Activated CD4-positive, alpha-beta memory T cell treated with anti-CD3 and anti-CD28 coated beads, Interleukin-2, amount 10 ng/mL, durations not matched to agents 7 days and 5 days (primary cell): Measurements from ENCODE around the gene MAZ. TPM values are rescaled to one million over a fixed set of nuclear protein-coding genes. Genes with fewer than 3 reads are reported as not detected.
"Not testable (repeated sequence)": the region's sequence is repeated elsewhere in the genome, so short reads cannot be mapped to it uniquely, and the experiment has no call there.

Experiments
- CTCF ChIA-PET: fragments of 350-600 bp; sonication (Branson Sonifier 250); formaldehyde crosslinking; loops from one replicate; lab custom pipeline; 2021; ENCODE audit warnings: antibody characterized with exemption, inconsistent platforms; lab: Charles Lee
- POLR2A ChIA-PET: fragments of 350-600 bp; sonication (Branson Sonifier 250); formaldehyde crosslinking; loops from one replicate; lab custom pipeline; 2021; ENCODE audit warnings: antibody characterized with exemption; lab: Charles Lee
- DNase-seq: peaks from one replicate; pipeline ENCODE4 v3.0.0-alpha.2; 2020
- H3K27ac Mint-ChIP-seq: one replicate; pipeline ENCODE4 v1.8.0; 2021; ENCODE audit warnings: mild to moderate bottlenecking, mixed read lengths
- H3K27me3 Mint-ChIP-seq: one replicate; pipeline ENCODE4 v1.8.0; 2021; ENCODE audit warnings: mixed read lengths
- H3K36me3 Mint-ChIP-seq: one replicate; pipeline ENCODE4 v1.8.0; 2021; ENCODE audit warnings: low read depth, mixed read lengths
- H3K4me1 Mint-ChIP-seq: one replicate; pipeline ENCODE4 v1.8.0; 2021; ENCODE audit warnings: mixed read lengths
- H3K4me3 Mint-ChIP-seq: one replicate; pipeline ENCODE4 v1.8.0; 2021; ENCODE audit warnings: mild to moderate bottlenecking, mixed read lengths
- H3K9me3 Mint-ChIP-seq: one replicate; pipeline ENCODE4 v1.8.0; 2021; ENCODE audit warnings: mixed read lengths
- total RNA-seq, 2 experiments: library from RNA; stranded (reverse); gene quantifications; one replicate each; pipeline ENCODE4 v1.2.3, GENCODE V29; 2021

The MAZ gene
- total RNA-seq, 2 experiments from 2014 or later = 365 to 376 TPM

DNA sequence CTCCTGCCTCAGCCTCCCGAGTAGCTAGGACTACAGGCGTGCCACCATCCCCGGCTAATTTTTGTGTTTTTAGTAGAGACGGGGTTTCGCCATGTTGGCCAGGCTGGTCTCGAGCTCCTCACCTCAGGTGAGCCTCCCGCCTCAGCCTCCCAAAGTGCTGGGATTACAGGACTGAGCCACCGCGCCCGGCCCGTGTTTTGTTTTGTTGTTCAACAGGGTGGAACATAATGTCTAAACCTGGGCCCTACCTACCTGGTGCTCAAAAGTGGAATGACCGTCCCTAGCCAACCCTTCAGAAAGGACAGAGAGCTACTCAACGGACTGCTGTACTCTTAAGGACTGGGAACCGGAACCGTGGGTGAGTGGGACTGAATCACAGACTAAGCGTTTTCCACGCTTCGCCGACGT lies 16.6 kb upstream of the MAZ start:
- CTCF ChIA-PET = interaction anchor here (0.8 to 4.8 kb wide), 28 partner anchors 9 to 265 kb away, joined by 3 to 68 read pairs (median 5); partner anchors contain the start of genes C16orf54, MAZ, MVP and PAGR1
- POLR2A ChIA-PET = interaction anchor here (0.8 to 13.0 kb wide), 32 partner anchors 14 to 395 kb away, joined by 3 to 260 read pairs (median 6); partner anchors contain the start of genes C16orf54, CORO1A, KCTD13 and MAZ
- Mint-ChIP-seq H3K4me3 (peak overlapping the region; percentile 100), H3K9me3 (no peaks in the 10 kb centered on the region), H3K27ac (peak overlapping the region; percentile 95), H3K4me1 (peaks cover 51% of the 10 kb centered on the region), H3K27me3 (no peaks in the 10 kb centered on the region), H3K36me3 (peaks cover 35% of the 10 kb centered on the region)
- DNase-seq = no peak

DNA sequence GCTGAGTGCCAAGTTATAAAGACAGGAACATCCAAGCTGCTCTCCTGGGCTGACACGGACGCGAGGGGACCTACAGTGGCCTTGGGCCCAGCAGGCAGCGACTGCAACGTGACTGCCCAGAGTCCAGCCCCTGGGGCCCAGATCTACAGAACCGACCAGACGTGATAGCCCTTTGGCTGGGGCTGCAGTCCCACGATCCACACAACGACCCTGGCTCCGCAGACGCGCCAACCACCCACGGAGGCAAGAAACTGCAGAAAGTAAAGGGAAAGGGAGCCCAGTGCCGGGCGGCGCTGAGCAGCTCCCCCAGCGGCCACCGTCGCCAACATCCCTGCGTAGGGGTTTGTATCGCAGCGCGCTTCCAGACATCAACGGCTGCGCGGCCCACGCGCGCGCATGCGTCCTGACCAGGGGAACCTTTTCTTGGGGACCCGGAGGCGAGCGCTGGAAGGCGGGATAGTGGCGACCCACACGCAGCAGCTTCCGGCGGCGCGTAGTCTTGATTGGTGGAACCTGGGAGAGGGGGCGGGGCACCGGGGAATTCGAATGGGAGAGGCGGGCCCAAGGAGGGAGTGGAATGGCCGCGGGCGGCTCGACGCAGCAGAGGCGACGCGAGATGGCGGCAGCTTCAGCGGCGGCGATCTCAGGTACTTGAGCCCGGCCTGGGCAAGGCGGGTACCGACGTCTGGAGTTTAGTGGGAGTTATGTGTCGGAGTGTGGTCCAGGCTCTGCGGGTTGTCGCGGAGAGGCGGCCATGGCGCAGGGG lies 16.0 kb upstream of the MAZ start, which contains the start of gene KIF22:
TSS of gene KIF22 (plus strand) at position 569 of the 766 bp plus-strand sequence. CDS start at position 578, 9 bp downstream.
- H3K27ac Mint-ChIP-seq = peak within 1 kb of the TSS; percentile 95
- H3K36me3 Mint-ChIP-seq = peaks cover 40% of the 10 kb centered on the region
- ChIA-PET POLR2A (interaction anchor here (0.8 to 13.0 kb wide), 33 partner anchors 14 to 395 kb away, joined by 3 to 260 read pairs (median 6); partner anchors contain the start of genes C16orf54, CORO1A, KCTD13 and MAZ), CTCF (interaction anchor here (0.6 to 4.8 kb wide), 29 partner anchors 8 to 265 kb away, joined by 3 to 68 read pairs (median 5); partner anchors contain the start of genes C16orf54, KCTD13, MAZ and MVP)
- H3K4me3 Mint-ChIP-seq = peak within 1 kb of the TSS; percentile 100
- H3K27me3 Mint-ChIP-seq = no peaks in the 10 kb centered on the region
- peaks cover 48% of the 10 kb centered on the region for H3K4me1 Mint-ChIP-seq
- DNase-seq = peak; percentile 100
- H3K9me3 Mint-ChIP-seq = no peaks in the 10 kb centered on the region

DNA sequence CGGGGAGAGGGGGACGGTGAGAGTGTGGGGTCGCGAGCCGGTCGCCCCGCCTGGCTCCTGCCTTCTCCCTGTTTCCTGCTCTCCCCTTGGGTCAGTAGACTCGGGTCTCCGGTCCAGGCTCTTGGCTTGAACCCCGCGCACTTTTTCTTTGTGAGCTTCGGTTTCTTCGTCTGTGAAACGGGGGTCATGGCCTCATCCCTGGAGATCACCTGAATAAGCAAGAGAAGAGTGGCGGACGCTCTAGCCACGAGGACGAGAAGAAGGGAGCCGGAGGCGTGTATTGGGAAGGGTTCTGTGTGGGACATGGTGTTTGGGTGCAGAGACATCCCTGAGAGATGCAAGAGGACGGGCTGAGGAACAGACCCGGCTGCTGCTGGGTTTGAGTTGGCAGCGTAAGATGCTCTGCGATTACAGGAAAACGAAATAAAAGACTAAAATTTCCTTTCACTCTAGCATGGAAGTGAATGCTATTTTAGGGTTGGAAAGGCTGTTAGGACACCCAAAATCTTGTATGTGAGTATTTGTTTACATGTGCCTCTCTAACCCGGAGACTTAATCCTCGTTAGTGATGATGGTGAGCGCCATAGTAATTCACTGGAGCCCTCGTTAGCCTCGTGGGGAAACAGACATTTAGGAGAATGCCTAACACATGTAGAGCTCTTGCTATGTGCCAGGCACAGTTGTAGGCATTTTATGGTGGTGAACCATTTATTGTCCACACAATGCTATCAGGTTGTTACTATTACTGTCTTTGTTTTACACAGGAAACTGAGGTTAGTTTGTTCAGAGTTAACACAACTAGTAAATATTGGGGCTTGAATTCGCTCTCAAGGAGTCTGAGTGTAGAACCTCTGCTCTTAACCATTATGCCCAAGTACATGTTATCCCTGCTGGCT lies 15.1 kb upstream of the MAZ start:
- ChIA-PET POLR2A (interaction anchor here (0.6 to 13.0 kb wide), 29 partner anchors 13 to 891 kb away, joined by 3 to 260 read pairs (median 7); partner anchors contain the start of genes C16orf54, CORO1A, HIRIP3 and KCTD13), CTCF (interaction anchor here (0.6 to 4.8 kb wide), 23 partner anchors 7 to 240 kb away, joined by 3 to 68 read pairs (median 5); partner anchors contain the start of genes C16orf54, KCTD13, MAZ and MVP)
- H3K4me1 Mint-ChIP-seq = peaks cover 46% of the 10 kb centered on the region
- H3K36me3 Mint-ChIP-seq = peaks cover 48% of the 10 kb centered on the region
- no peak for DNase-seq
- no peaks in the 10 kb centered on the region for H3K9me3 Mint-ChIP-seq
- H3K4me3 Mint-ChIP-seq = peak overlapping the region; percentile 100
- peak overlapping the region; percentile 95 for H3K27ac Mint-ChIP-seq
- no peaks in the 10 kb centered on the region for H3K27me3 Mint-ChIP-seq

DNA sequence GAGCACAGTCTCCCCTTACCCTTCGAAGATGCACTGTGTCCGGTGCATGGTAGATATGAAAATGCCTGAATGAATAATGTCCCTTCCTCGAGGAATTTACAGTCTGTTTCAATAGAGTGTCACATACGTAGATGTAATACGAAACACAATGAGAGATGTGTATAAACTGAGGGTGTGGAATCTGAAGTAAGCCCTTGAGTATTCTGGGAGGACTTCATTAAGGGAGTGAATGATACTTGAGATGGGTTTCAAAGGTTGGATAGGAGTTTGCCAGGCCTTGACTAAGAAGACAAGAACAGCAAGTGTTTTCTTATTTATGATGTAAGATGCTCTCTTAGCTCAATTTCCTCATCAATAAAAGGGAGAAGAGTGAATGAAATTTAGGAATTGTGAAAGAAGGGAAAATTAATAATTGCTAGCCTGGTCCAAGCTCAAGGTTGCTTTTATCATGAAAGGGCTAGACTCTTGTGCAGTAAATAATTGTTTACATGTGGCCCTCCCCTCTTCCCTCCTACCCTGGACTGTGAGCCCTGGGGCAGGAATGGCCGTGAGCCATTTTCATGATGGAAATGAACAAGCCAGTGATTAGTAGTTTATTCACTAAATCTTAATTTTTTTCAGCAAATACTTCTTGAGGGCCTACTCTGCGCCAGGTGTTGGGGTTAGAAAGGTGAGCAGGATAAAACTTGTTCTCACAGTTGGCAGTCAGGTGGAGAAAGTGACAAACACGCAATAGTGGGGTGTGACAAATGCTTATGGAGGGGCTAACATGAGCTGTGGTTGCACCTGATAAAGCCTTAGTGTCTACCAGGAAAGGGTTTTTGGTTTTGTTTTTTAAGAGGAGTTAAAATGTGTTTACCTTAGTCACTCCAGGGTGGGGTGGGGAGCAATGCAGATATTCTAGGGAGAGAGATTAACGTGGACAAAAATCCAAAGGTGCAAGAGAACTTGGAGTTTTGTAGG lies 14.2 kb upstream of the MAZ start:
- POLR2A ChIA-PET = interaction anchor here (0.6 to 13.0 kb wide), 11 partner anchors 12 to 892 kb away, joined by 3 to 260 read pairs (median 25); partner anchors contain the start of genes C16orf54, HIRIP3, KCTD13 and MAZ
- DNase-seq = no peak
- Mint-ChIP-seq H3K27ac (peak overlapping the region; percentile 95), H3K4me1 (peaks cover 49% of the 10 kb centered on the region), H3K4me3 (peak overlapping the region; percentile 100), H3K27me3 (no peaks in the 10 kb centered on the region), H3K9me3 (no peaks in the 10 kb centered on the region), H3K36me3 (peaks cover 57% of the 10 kb centered on the region)
- CTCF ChIA-PET = interaction anchor here (0.9 to 4.8 kb wide), 7 partner anchors 12 to 101 kb away, joined by 3 to 68 read pairs (median 16); partner anchors contain the start of genes C16orf54, MAZ and PAGR1

DNA sequence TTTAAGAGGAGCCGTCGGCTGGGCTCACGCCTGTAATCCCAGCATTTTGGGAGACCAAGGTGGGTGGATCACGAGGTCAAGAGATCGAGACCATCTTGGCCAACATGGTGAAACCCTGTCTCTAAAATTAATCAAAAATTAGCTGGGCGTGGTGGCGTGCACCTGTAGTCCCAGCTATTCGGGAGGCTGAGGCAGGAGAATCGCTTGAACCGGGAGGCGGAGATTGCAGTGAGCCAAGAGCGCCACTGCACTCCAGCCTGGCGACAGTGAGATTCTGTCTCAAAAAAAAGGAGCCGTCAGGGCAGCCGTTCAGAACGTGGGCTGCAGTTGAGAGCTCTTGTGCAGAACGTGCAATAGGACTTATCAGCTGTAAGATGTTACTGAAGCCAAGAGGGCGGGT lies 13.2 kb upstream of the MAZ start:
- ChIA-PET POLR2A (interaction anchor here (1.6 to 13.0 kb wide), 3 partner anchors 11 to 26 kb away, joined by 4 to 260 read pairs (median 29); partner anchors contain the start of genes MAZ, MVP and PAGR1), CTCF (interaction anchor here (0.6 to 0.9 kb wide), 2 partner anchors 8 to 263 kb away, joined by 3 to 4 read pairs; no protein-coding TSS in a partner anchor)
- not testable (repeated sequence) for H3K27me3 Mint-ChIP-seq, H3K9me3 Mint-ChIP-seq, DNase-seq, H3K27ac Mint-ChIP-seq
- H3K4me3 Mint-ChIP-seq = peak overlapping the region; percentile 100
- peaks cover 66% of the 10 kb centered on the region for H3K36me3 Mint-ChIP-seq
- H3K4me1 Mint-ChIP-seq = peaks cover 46% of the 10 kb centered on the region

DNA sequence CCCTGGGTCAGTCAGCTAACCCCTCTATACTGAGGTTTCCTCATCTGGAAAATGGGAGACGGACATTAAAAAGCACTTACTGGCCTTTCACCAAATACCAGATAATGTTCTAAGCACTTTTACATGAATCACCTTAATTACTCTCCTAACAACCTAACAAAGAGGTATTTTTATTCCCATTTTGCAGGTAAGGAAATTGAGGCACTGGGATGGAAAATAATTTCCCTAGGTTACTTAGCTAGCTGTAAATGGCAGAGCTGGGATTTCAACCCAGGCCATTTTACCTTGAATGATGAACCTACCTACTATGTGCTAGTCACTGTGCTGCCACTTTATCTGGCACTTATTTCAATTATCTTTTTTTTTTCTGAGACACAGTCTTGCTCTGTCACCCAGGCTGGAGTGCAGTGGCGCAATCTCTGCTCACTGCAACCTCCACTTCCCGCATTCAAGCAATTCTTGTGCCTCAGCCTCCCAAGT lies 12.1 kb upstream of the MAZ start:
- peaks cover 76% of the 10 kb centered on the region for H3K36me3 Mint-ChIP-seq

DNA sequence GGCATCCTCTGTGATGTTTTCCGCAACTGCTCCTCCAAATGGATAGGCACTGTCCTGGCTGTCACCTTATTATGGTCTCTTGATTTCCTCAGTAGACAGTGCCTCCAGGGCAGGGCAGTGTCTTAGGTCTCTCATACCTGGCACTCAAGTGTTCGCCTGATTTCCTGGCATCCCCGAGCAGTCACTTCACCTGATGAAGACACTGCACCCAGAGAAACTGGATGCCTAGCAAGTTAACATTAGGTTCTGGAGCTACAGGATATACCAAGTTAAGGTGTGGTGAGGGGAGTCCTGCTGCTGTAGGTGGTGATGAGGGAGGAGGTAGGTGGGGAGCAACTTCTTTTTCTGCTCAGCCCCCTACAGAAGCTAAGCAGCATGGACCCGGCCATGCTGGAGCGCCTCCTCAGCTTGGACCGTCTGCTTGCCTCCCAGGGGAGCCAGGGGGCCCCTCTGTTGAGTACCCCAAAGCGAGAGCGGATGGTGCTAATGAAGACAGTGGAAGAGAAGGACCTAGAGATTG lies 3.9 kb upstream of the MAZ start:
- peaks cover 22% of the 10 kb centered on the region for H3K4me1 Mint-ChIP-seq
- H3K27ac Mint-ChIP-seq = peak overlapping the region; percentile 95
- peaks cover 63% of the 10 kb centered on the region for H3K36me3 Mint-ChIP-seq
- no peaks in the 10 kb centered on the region for H3K27me3 Mint-ChIP-seq
- DNase-seq = no peak
- H3K4me3 Mint-ChIP-seq = peak overlapping the region; percentile 13
- CTCF ChIA-PET = interaction anchor here (1.5 to 2.5 kb wide), 2 partner anchors 12 to 14 kb away, joined by 3 to 9 read pairs; partner anchors contain the start of genes KIF22 and PAGR1
- POLR2A ChIA-PET = interaction anchor here (0.9 to 10.8 kb wide), 5 partner anchors 13 to 192 kb away, joined by 3 to 260 read pairs (median 86); partner anchors contain the start of genes KIF22, MVP and PAGR1
- no peaks in the 10 kb centered on the region for H3K9me3 Mint-ChIP-seq

More for the DNA sequence above, 12.1 kb upstream of the MAZ start:
- peak overlapping the region; percentile 5 for H3K27ac Mint-ChIP-seq
- ChIA-PET CTCF (interaction anchor here (0.8 to 1.2 kb wide), 4 partner anchors 10 to 102 kb away, joined by 3 to 4 read pairs (median 3); partner anchors contain the start of gene MVP), POLR2A (interaction anchor here (1.0 to 13.0 kb wide), 5 partner anchors 10 to 179 kb away, joined by 3 to 260 read pairs (median 3); partner anchors contain the start of genes MAZ and PAGR1)
- H3K4me1 Mint-ChIP-seq = peaks cover 43% of the 10 kb centered on the region
- no peak overlapping the region for H3K4me3 Mint-ChIP-seq
- no peaks in the 10 kb centered on the region for H3K27me3 Mint-ChIP-seq
- no peak for DNase-seq
- no peaks in the 10 kb centered on the region for H3K9me3 Mint-ChIP-seq

DNA sequence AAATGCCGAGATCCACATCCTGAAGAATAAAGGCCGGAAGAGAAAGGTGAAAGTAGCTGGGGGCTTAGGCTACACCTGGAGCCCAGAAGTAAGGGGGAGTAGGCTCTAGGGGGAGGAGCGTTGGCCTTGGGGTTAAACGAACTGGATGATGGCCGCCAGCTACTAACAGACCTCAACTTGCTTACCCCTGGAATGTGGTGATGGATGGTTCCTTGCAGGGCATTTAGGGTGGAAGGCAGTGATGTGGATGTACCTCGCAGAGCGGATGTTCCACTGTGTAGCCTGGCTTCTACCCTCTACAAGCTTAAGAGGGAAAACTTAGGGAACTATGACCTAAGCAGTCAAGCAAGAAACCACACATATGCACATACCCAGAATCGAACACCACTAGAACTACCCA lies 2.3 kb upstream of the MAZ start:
- ChIA-PET POLR2A (interaction anchor here (0.8 to 10.8 kb wide), 12 partner anchors 14 to 170 kb away, joined by 3 to 260 read pairs (median 4); partner anchors contain the start of genes C16orf54, KIF22, MVP and PAGR1), CTCF (interaction anchor here (0.8 to 1.8 kb wide), 10 partner anchors 9 to 228 kb away, joined by 3 to 15 read pairs (median 6); partner anchors contain the start of genes KIF22 and PAGR1)
- peaks cover 63% of the 10 kb centered on the region for H3K36me3 Mint-ChIP-seq
- peak overlapping the region; percentile 87 for H3K4me3 Mint-ChIP-seq
- H3K27ac Mint-ChIP-seq = peak overlapping the region; percentile 95
- DNase-seq = no peak
- peaks cover 34% of the 10 kb centered on the region for H3K4me1 Mint-ChIP-seq
- H3K9me3 Mint-ChIP-seq = no peaks in the 10 kb centered on the region
- no peaks in the 10 kb centered on the region for H3K27me3 Mint-ChIP-seq

DNA sequence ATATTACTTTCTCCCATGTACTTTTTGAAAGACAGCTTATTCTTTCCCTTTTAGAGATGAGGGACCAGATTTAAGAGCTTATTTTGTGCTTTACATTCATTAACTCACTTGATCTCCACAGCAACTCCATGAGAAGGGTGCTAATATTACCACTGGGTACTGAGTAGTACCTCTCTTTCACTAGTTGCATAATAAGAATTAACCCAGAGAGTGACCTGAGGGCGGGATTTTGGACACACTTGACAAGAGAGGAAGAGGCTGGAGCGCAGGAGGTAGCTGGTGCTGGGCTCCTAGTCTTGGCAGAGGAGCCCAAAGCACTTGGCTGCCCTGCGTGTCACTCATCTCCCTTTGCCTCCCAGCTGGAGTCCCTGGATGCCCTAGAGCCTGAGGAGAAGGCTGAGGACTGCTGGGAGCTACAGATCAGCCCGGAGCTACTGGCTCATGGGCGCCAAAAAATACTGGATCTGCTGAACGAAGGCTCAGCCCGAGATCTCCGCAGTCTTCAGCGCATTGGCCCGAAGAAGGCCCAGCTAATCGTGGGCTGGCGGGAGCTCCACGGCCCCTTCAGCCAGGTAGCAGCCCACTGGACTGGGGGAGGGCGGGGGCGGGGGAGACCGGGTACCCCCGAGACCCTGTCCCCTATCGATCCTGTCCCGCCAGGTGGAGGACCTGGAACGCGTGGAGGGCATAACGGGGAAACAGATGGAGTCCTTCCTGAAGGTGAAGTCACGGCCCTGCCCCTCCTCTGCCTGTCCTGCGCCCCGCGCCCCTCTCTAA lies 1.7 kb upstream of the MAZ start:
- ChIA-PET POLR2A (interaction anchor here (0.8 to 10.8 kb wide), 12 partner anchors 13 to 169 kb away, joined by 3 to 260 read pairs (median 4); partner anchors contain the start of genes C16orf54, KIF22, MVP and PAGR1), CTCF (interaction anchor here (0.8 to 1.8 kb wide), 10 partner anchors 9 to 228 kb away, joined by 3 to 15 read pairs (median 6); partner anchors contain the start of genes KIF22 and PAGR1)
- no peak for DNase-seq
- H3K9me3 Mint-ChIP-seq = no peaks in the 10 kb centered on the region
- no peaks in the 10 kb centered on the region for H3K27me3 Mint-ChIP-seq
- peak overlapping the region; percentile 98 for H3K27ac Mint-ChIP-seq
- H3K4me3 Mint-ChIP-seq = peak overlapping the region; percentile 87
- H3K36me3 Mint-ChIP-seq = peaks cover 63% of the 10 kb centered on the region
- peaks cover 39% of the 10 kb centered on the region for H3K4me1 Mint-ChIP-seq
